ENCODE results near the gene KRT78.

Gene KRT78

GRCh38 chr12:52822771-52823510 is 25.9 kb downstream of the KRT78 start:
- no peak for DNase-seq

- no peak for DNase-seq
Measured at GRCh38 chr12:52821826-52822660, 26.8 kb downstream of the KRT78 start.

DNA sequence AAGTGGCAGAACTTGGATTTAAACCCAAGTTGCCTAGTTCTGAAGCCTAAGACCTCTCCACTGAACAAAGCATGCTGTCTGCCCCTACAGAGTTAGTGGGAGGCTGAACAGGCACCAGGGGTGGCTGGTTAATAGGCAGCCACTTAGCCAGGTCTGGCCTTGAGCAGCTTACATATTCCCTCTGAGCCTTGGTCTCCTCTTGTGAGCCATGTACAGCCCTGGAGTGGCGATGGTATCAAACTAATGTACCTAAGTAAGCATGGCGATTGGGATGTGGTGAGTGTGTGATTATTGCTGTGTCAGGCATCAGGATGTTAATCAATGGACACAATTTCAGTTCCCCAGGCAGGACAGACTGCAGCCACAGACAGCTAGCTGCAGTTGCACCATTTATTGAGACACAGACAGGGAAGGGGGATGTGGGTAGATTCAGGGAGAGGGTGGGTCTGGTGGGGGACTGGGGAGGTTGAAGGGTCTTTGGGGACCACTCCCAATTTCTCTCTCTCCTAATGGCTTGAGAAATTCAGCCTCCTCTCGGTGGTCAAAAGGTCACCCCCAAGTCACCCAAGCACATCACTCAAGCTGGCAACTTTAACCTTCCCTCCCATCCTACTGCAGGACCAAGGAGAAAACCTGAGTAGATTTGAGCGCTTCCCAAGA is 27.6 kb downstream of the KRT78 start:
- no peak for DNase-seq

- no peak for DNase-seq
Measured at GRCh38 chr12:52820521-52820920, 28.3 kb downstream of the KRT78 start.

DNA sequence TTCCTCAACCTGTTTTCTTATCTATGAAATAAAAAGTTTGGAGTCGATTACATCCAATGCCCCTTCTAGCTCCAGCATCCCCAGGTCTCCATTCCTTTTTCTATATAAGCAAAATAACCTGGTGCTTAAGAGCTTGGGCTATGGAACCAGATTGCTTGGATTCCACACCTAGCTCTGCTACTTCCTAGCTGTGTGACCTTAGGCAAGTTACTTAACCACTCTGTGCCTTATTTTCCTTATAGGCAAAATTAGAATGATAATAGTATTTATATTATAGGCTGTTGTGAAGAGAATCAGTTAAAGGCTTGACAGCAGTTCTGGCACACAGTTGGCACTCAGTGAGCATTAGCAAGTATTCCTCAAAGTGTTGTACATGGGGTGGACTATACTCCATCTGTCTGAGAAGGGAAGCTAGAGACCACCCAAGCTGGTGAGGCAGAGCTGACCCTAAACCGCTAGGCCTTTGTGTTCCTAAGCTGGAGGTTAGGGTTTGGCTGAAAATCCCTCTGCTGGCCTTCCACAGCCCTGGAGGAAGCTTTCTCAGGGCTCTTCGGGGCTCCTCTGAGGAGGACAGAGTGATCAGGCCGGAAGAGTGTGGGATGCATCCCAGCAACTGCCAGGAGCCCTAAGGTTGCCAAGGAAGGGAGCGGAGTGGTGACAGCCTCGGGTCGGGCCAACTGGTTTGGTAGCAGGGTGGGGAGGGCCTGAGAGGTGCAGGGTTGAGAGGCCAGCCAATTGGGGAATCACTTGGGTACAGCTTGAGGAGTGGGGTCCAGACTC is 28.9 kb downstream of the KRT78 start:
- no peak for DNase-seq

GRCh38 chr12:52818887-52819420 is 29.8 kb downstream of the KRT78 start:
- DNase-seq, result no peak

DNA sequence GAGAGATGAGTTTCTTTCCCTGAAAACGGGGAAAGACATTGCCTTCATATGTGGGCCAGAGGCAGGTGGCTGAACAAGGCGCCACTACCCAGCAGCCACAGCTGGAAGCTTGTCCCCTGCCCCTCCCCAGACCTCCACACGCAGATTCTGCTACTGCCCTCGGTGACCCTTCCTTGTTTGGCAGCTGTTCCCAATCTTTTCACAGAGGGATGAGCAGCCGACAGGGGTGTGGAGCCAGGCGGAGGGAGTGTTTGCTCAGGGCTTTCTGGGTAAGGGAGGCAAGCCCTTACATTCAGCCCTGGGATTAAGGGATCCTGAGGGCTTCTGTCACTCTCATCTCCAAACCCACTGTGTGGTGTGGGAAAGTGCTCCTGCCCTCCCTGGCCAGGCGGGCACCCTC is 30.4 kb downstream of the KRT78 start:
- no peak for DNase-seq

DNA sequence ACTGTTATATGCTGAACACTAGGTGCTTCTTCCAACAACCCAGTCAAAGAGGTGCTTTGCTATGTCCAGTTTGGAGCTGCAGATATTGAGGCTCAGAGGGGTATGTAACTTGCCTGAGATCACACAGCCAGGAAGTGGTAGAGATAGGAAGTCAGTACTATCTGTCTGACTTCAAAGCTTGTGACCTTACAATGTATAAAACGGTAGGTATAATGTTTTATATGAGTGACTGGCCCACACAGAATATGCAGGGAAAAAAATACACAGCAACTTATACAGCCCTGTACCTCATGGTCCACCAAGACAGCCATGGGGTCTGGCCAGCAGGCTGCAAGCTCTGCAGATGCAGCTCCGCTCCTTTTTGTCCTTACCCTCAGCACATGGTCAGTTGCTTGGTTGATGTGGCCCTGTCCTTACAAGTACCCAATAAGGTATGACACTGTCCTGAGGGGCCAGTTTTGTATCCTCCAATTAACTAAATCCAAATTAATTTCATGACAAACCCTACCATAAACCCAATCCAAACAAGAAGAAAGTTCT is 31.0 kb downstream of the KRT78 start:
- DNase-seq, result no peak

DNA sequence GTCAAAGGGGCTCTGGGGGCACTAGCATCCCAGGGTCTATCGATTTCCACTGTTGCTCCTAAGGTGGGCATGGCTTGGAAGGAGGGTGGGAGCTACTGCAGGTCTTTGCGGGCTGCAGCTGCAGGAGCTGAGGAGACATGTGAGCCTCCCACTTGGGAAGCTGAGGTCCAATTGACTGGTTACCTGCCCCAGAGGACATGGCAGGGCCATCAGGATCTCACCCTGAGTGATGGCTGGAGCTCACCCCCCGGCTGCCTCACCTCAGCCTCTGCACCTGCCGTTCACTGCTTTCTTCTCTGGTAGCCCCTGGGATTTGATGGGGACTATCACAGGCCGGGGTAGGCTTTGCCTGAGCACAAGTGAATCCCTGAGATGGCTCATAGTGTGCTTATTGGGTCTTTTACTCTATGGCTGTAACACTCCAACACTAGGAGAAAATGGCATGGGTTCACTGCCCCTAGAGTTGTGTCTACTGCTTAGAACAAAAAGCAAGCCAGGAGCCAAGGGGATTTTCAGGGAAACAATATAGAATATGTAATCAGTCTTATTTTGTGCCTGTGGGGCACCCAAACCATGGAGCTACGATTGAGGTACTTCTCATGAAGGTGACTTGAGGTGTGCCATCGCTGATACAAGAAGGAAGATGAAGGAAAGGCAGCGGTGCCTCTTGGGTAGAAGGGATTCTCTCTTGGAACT is 31.6 kb downstream of the KRT78 start:
- DNase-seq, result no peak

GRCh38 chr12:52815676-52816588 is 32.9 kb downstream of the KRT78 start:
- no peak for DNase-seq

GRCh38 chr12:52815161-52815560 is 33.6 kb downstream of the KRT78 start:
- no peak for DNase-seq

DNA sequence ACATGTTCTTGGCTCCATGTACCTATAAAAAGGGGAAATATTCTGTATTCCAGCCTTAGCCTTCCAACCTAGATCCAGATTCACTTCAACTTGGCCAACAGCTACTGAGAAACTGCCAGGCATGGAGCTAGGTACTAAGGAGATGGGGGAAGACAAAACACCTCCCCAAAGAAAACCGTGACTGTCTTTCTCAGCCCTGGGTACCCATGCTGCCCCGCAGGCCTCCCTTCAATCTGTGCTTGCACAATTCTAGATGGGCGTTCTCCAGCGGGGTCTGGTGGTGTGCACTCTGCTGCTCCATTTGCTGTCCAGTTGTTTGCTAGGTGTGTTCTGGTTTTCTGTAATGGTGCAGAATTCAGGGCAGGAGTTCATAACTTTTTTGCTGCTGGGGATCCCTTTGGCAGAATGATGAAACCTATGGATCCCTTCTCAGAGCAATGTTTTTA is 34.1 kb downstream of the KRT78 start:
- no peak for DNase-seq

DNA sequence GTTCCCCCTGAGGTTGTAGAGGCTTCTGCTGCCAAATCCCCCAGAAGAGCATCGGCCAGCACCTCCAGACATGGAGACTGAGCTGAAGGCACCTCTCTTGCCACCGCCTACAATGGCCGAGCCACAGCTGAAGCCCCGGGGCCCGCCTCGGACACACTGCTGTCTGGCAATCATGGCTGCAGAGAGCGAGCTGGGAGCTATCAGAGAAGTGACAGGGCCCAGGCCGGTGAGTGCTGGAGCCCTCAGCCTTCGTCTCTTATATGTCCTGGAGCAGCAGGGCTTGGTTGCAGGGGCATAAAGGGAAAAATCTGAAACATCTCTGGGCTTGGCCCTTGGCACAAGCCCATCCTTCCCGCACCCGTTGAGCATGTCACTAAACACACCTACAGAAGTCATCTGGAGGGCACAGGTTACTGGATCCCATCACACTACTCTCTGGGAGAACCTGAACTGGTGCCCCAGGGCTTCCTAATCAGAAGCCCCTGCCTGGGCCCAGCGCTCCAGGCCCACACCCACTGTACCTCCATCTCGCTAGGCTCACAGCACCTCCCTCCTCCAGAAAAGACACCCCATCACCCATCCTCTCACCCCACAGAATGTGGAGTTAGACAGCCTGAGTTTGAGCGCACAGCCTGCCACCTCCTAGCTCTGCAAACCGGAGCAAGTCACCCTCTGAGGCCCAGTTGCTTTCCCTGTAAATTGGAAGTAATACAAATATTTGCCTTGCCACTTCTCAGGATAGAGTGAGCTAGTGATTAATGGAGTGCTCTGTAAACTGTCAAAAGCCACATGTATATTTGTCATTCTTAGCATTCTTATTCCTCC is 34.7 kb downstream of the KRT78 start, which contains the start of gene KRT4:
KRT4 (minus strand) TSS at position 232 of the 825 bp plus-strand sequence; CDS start at position 174, 58 bp downstream.
- no peak for DNase-seq

DNA sequence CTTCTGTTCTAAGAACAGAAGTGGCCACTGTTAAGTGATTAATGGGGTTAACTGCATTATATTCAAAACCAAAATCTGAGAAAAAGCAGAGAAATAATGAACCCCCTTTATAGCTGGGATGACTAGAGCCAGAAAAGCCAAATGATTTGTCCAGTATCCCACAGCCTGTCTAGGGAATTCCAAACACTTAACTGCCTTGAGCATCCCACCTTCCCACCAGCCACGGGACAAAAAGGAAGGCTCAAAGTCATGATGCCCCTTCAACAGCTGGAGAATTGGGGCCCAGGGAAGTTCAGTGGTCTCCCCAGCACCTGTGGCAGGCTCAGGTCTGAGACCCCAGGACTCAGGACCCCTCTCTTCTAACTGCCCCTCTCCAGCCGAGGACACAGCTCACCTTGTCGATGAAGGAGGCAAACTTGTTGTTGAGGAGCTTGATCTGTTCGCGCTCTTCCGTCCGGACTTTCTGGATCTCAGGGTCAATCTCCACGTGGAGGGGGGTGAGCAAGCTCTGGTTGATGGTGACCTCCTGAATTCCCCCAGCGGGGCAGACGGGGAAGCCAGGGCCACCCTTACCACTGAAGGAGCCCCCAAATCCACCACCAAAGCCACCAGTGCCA is 35.5 kb downstream of the KRT78 start:
- no peak for DNase-seq

DNA sequence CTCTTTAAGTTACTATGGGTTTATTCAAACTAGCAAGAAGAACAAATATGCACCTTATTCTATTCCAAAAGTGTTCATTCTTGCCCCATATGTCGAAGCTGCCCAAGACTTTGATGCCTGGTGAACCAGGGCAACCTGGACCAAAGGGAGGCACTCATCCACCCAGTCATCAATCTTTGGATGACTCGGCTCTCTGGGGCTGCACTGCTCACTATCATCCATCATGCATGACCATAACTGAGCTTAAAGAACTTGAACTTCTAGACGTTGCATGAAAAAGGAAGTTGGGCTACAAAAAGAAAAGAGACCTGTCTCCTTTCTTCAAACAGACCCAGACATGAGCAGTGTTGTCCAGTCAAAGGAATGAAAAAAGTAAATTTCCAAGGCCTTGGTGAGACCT is 36.0 kb downstream of the KRT78 start:
- no peak for DNase-seq

DNA sequence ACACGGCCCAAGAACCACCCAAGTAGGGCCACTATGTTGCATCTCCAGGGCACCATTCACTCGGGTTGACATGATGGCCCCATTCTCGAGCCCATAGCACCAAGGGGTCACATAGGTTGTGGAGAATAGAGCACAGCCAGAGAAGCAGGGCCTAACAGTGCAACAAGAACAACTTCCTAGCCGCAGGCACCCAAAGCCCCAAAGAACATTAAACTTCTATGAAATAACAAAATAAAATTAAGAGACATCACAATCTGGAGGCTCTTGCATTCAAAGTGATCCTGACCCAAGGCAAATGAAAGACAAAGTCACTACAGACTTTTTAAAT is 36.8 kb downstream of the KRT78 start:
- DNase-seq, result no peak

DNA sequence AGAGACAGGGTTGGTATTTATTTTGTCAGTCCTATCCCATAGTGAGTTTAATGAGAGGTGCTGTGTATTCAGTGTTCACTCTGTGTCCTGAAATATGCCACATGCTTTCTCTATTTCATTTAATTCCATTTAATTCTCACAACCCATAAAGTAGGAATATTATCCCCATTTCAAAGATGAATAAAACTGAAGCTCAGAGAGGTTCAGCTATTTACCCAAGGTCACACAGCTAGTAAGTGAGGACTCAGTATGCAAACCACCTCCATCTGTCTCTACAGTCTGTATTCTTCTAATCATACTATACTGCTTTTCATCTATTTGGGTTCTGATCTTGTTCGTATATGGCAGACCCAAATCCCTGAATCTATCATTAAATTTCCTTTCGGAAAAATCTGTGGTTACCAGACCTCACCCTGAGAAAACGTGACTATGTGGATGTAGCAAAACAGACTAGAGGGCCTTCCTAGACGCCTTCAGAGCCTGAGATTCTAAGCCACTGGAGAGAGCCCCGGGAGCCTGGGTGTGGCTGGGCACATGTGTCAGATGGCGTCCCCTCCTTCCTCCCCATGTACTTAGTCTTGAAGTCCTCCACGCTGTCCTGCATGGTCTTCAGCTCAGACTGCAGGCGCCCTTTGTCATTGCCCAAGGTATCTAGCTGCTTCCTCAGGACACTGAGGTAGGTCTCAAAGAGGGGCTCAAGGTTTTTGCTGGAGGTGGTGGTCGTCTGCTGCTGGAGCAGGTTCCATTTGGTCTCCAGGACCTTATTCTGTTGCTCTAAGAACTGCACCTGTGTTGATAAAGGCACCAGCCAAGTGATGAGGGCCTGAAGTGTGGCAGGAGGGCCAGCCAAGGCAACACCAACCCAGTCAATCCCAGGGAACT is 37.4 kb downstream of the KRT78 start:
- DNase-seq, result no peak

GRCh38 chr12:52810554-52810953 is 38.2 kb downstream of the KRT78 start:
- DNase-seq, result no peak

Data from NCI-H187 treated with DMSO at 0.1 percent for 48 hours (cell line).